CD8-positive, alpha-beta memory T cell (primary cell): ENCODE measurements around the gene ST8SIA6. TPM values are rescaled to one million over a fixed set of nuclear protein-coding genes. Genes with fewer than 3 reads are reported as not detected.

Experiments used
- CTCF ChIA-PET: fragments of 350-600 bp; sonication (Branson Sonifier 250); formaldehyde crosslinking; loops from one replicate; lab custom pipeline; 2021; ENCODE audit warnings: antibody characterized with exemption; lab: Charles Lee
- POLR2A ChIA-PET: fragments of 350-600 bp; sonication (Branson Sonifier 250); formaldehyde crosslinking; loops from one replicate; lab custom pipeline; 2021; ENCODE audit warnings: antibody characterized with exemption; lab: Charles Lee
- DNase-seq, 5 donors: peaks; one replicate each; pipeline versions ENCODE4 v3.0.0 to v3.0.0-alpha.2; 2020 to 2022; ENCODE audit warnings: mixed read lengths in 1 of 5
- H3K27ac ChIP-seq: one replicate; pipeline ENCODE4 v1.7.0; 2013; ENCODE audit warnings: low read depth, mild to moderate bottlenecking, low read length, moderate library complexity
- H3K27me3 ChIP-seq: 2 replicates; pipeline ENCODE4 v1.7.0; 2013; ENCODE audit warnings: low read length, mild to moderate bottlenecking; ENCODE audit not compliant: insufficient read depth, poor library complexity, severe bottlenecking
- H3K36me3 ChIP-seq: 2 replicates; pipeline ENCODE4 v1.7.0; 2013; ENCODE audit warnings: mild to moderate bottlenecking, low read length, moderate library complexity; ENCODE audit not compliant: insufficient read depth
- H3K4me1 ChIP-seq: 2 replicates; pipeline ENCODE4 v1.7.0; 2013; ENCODE audit warnings: mild to moderate bottlenecking, low read length, moderate library complexity; ENCODE audit not compliant: insufficient read depth
- H3K4me3 ChIP-seq: 2 replicates; pipeline ENCODE4 v1.7.0; 2013; ENCODE audit warnings: mild to moderate bottlenecking, low read length
- H3K9me3 ChIP-seq: 2 replicates; pipeline ENCODE4 v1.7.0; 2013; ENCODE audit warnings: mild to moderate bottlenecking, low read length
- H3K27ac Mint-ChIP-seq, 8 donors: one replicate each; pipeline ENCODE4 v1.8.0; 2020 to 2021; ENCODE audit warnings: mixed read lengths in 8 of 8, mild to moderate bottlenecking in 6 of 8, inconsistent platforms in 3 of 8, moderate library complexity in 3 of 8
- H3K27me3 Mint-ChIP-seq, 2 donors: one replicate each; pipeline ENCODE4 v1.8.0; 2020 to 2021; ENCODE audit warnings: mixed read lengths in 2 of 2, mild to moderate bottlenecking in 1 of 2, moderate library complexity in 1 of 2
- H3K36me3 Mint-ChIP-seq, 3 donors: one replicate each; pipeline ENCODE4 v1.8.0; 2020 to 2021; ENCODE audit warnings: mixed read lengths in 3 of 3, inconsistent platforms in 1 of 3, mild to moderate bottlenecking in 1 of 3
- H3K4me1 Mint-ChIP-seq, 3 donors: one replicate each; pipeline ENCODE4 v1.8.0; 2020 to 2021; ENCODE audit warnings: mixed read lengths in 3 of 3, inconsistent platforms in 1 of 3, mild to moderate bottlenecking in 1 of 3
- H3K4me3 Mint-ChIP-seq, 7 donors: one replicate each; pipeline ENCODE4 v1.8.0; 2020 to 2021; ENCODE audit warnings: mixed read lengths in 7 of 7, mild to moderate bottlenecking in 6 of 7, moderate library complexity in 4 of 7, inconsistent platforms in 2 of 7
- H3K9me3 Mint-ChIP-seq, 5 donors: one replicate each; pipeline ENCODE4 v1.8.0; 2020 to 2022; ENCODE audit warnings: mixed read lengths in 5 of 5, mild to moderate bottlenecking in 3 of 5, moderate library complexity in 2 of 5, inconsistent platforms in 1 of 5
- polyA plus RNA-seq: library from polyadenylated mRNA; unstranded; fragments of 300-500 nt; fragmentation: Illumina TruSeq; gene quantifications from one replicate; pipeline ENCODE4 v1.2.3, GENCODE V29; 2021
- total RNA-seq, 2 experiments: library from RNA; stranded (reverse); gene quantifications; one replicate each; pipeline ENCODE4 v1.2.3, GENCODE V29; 2021

The ST8SIA6 gene
- total and polyA plus RNA-seq, 3 experiments from 2014 or later = 1.9 TPM; not detected in 2

GRCh38 chr10:17483079-17483478, 28.7 kb upstream of the ST8SIA6 start:
- no peaks in the 10 kb centered on the region for H3K36me3 ChIP-seq
- Mint-ChIP-seq H3K27ac (no peak overlapping the region), H3K4me1 (no peaks in the 10 kb centered on the region), H3K27me3 (peaks cover 13 to 26% of the 10 kb centered on the region in 2 donors), H3K9me3 (peaks cover 0 to 11% (median 8%) of the 10 kb centered on the region in 5 donors), H3K4me3 (no peak overlapping the region), H3K36me3 (peaks cover 0 to 9% (median 2%) of the 10 kb centered on the region in 3 donors)
- ChIA-PET POLR2A (no interaction called here), CTCF (interaction anchor here (0.6 kb wide), 1 partner anchor 614 kb away, joined by 3 read pairs; no protein-coding TSS in a partner anchor)
- H3K27me3 ChIP-seq = no peaks in the 10 kb centered on the region
- H3K27ac ChIP-seq = no peak overlapping the region
- H3K4me3 ChIP-seq = no peak overlapping the region
- DNase-seq = no peak
- no peaks in the 10 kb centered on the region for H3K9me3 ChIP-seq
- no peaks in the 10 kb centered on the region for H3K4me1 ChIP-seq

- Mint-ChIP-seq H3K27ac (no peak overlapping the region), H3K27me3 (peaks cover 14 to 38% of the 10 kb centered on the region in 2 donors), H3K4me1 (no peaks in the 10 kb centered on the region), H3K9me3 (peaks cover 0 to 9% (median 8%) of the 10 kb centered on the region in 5 donors), H3K36me3 (peaks cover 0 to 3% (median 0%) of the 10 kb centered on the region in 3 donors), H3K4me3 (no peak overlapping the region)
- H3K4me1 ChIP-seq = no peaks in the 10 kb centered on the region
- H3K27ac ChIP-seq = no peak overlapping the region
- POLR2A ChIA-PET = no interaction called here
- H3K36me3 ChIP-seq = no peaks in the 10 kb centered on the region
- H3K4me3 ChIP-seq = no peak overlapping the region
- H3K27me3 ChIP-seq = no peaks in the 10 kb centered on the region
- DNase-seq = no peak
- CTCF ChIA-PET = no interaction called here
- no peaks in the 10 kb centered on the region for H3K9me3 ChIP-seq
These were observed 25.4 kb upstream of the ST8SIA6 start for GRCh38 chr10:17479822-17480221.

DNA sequence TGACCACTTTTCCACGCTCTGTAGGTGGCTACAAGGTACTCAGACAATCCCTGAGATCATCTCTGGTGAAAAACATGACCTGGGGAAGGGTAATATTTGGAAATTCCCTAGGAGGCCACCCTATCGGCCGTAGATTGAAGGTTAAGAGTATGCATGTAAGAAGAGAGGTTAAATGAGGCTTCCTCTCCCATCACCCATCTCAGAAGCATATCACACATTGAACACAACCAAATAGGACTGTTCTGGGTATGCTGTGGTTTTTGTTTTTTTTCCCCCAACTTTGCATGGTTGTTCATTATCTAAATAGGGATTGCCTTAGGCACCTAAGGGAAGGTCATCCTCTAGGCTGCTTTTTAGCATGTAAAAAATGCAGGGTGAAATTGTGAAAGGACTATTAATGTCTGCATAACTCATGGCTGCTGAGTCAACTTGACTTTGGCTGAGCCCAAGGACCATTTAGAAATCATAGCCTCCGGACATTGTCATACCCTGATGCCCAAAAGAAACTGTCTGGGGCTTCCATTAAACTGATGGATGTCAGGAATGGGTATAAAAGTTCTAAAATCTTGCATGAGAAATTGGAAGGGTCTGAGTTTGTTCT, 24.7 kb upstream of the ST8SIA6 start:
- POLR2A ChIA-PET = no interaction called here
- no peaks in the 10 kb centered on the region for H3K27me3 ChIP-seq
- no peaks in the 10 kb centered on the region for H3K9me3 ChIP-seq
- Mint-ChIP-seq H3K4me1 (no peaks in the 10 kb centered on the region), H3K36me3 (peaks cover 0 to 3% (median 0%) of the 10 kb centered on the region in 3 donors), H3K4me3 (no peak overlapping the region), H3K9me3 (peaks cover 0 to 9% (median 8%) of the 10 kb centered on the region in 5 donors), H3K27me3 (peaks cover 15 to 38% of the 10 kb centered on the region in 2 donors), H3K27ac (no peak overlapping the region)
- H3K4me1 ChIP-seq = no peaks in the 10 kb centered on the region
- no peak overlapping the region for H3K4me3 ChIP-seq
- CTCF ChIA-PET = no interaction called here
- no peaks in the 10 kb centered on the region for H3K36me3 ChIP-seq
- DNase-seq = no peak
- H3K27ac ChIP-seq = no peak overlapping the region

DNA sequence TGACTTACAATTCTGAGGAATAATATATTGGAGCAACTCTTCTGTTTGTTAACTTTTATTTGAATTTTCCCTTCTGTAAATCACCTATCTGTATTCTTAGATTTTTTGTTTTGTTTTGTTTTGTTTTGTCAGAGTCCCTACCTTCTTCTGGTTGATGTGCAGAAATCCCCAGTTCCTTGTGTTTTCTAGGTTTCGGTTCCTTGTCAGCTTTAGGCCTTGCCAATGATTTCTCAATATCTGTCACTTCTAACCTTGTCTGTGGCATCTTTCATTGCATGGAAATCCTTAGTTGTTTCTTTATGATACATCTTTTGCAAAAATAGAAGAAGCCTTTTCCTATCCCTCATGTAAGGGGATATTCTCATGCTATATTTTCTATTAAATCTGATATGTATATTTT, 21.7 kb upstream of the ST8SIA6 start:
- Mint-ChIP-seq H3K27ac (no peak overlapping the region), H3K27me3 (peaks cover 11 to 38% of the 10 kb centered on the region in 2 donors), H3K9me3 (peaks cover 0 to 3% (median 0%) of the 10 kb centered on the region in 5 donors), H3K4me1 (peaks cover 0 to 5% (median 4%) of the 10 kb centered on the region in 3 donors), H3K36me3 (peaks cover 0 to 3% (median 0%) of the 10 kb centered on the region in 3 donors), H3K4me3 (no peak overlapping the region)
- Histone ChIP-seq H3K27ac (no peak overlapping the region), H3K9me3 (no peaks in the 10 kb centered on the region), H3K4me1 (no peaks in the 10 kb centered on the region), H3K27me3 (no peaks in the 10 kb centered on the region), H3K36me3 (no peaks in the 10 kb centered on the region), H3K4me3 (no peak overlapping the region)
- ChIA-PET CTCF (no interaction called here), POLR2A (no interaction called here)
- no peak for DNase-seq

GRCh38 chr10:17475661-17476060, 21.3 kb upstream of the ST8SIA6 start:
- H3K9me3 Mint-ChIP-seq = peaks cover 0 to 3% (median 0%) of the 10 kb centered on the region in 5 donors
- H3K27ac Mint-ChIP-seq = no peak overlapping the region
- Histone ChIP-seq H3K36me3 (no peaks in the 10 kb centered on the region), H3K9me3 (no peaks in the 10 kb centered on the region), H3K27me3 (no peaks in the 10 kb centered on the region), H3K4me1 (no peaks in the 10 kb centered on the region), H3K27ac (no peak overlapping the region), H3K4me3 (no peak overlapping the region)
- ChIA-PET POLR2A (no interaction called here), CTCF (no interaction called here)
- peaks cover 11 to 37% of the 10 kb centered on the region in 2 donors for H3K27me3 Mint-ChIP-seq
- H3K4me1 Mint-ChIP-seq = peaks cover 0 to 5% (median 4%) of the 10 kb centered on the region in 3 donors
- H3K4me3 Mint-ChIP-seq = no peak overlapping the region
- no peak for DNase-seq
- peaks cover 0 to under 1% (median 0%) of the 10 kb centered on the region in 3 donors for H3K36me3 Mint-ChIP-seq

GRCh38 chr10:17474595-17475323, 20.4 kb upstream of the ST8SIA6 start:
- H3K27ac Mint-ChIP-seq = peak overlapping the region in 1 of 8 donors; percentile 56
- H3K36me3 Mint-ChIP-seq = no peaks in the 10 kb centered on the region
- Histone ChIP-seq H3K27me3 (no peaks in the 10 kb centered on the region), H3K4me3 (no peak overlapping the region), H3K9me3 (no peaks in the 10 kb centered on the region), H3K36me3 (no peaks in the 10 kb centered on the region), H3K4me1 (no peaks in the 10 kb centered on the region), H3K27ac (no peak overlapping the region)
- CTCF ChIA-PET = no interaction called here
- no peak overlapping the region for H3K4me3 Mint-ChIP-seq
- H3K9me3 Mint-ChIP-seq = peaks cover 0 to 6% (median 0%) of the 10 kb centered on the region in 5 donors
- H3K4me1 Mint-ChIP-seq = peaks cover 0 to 5% (median 4%) of the 10 kb centered on the region in 3 donors
- POLR2A ChIA-PET = no interaction called here
- DNase-seq = no peak
- H3K27me3 Mint-ChIP-seq = peaks cover 11 to 35% of the 10 kb centered on the region in 2 donors

GRCh38 chr10:17473228-17473950, 19.0 kb upstream of the ST8SIA6 start:
- Mint-ChIP-seq H3K27ac (no peak overlapping the region), H3K9me3 (peaks cover 0 to 7% (median 2%) of the 10 kb centered on the region in 5 donors), H3K4me3 (no peak overlapping the region), H3K36me3 (peaks cover 0 to 4% (median 0%) of the 10 kb centered on the region in 3 donors), H3K4me1 (peaks cover 0 to 5% (median 4%) of the 10 kb centered on the region in 3 donors), H3K27me3 (peaks cover 9 to 35% of the 10 kb centered on the region in 2 donors)
- H3K27ac ChIP-seq = no peak overlapping the region
- DNase-seq = no peak
- no peaks in the 10 kb centered on the region for H3K9me3 ChIP-seq
- H3K4me1 ChIP-seq = no peaks in the 10 kb centered on the region
- ChIA-PET POLR2A (no interaction called here), CTCF (no interaction called here)
- H3K27me3 ChIP-seq = no peaks in the 10 kb centered on the region
- no peak overlapping the region for H3K4me3 ChIP-seq
- H3K36me3 ChIP-seq = no peaks in the 10 kb centered on the region
